HepG2 (cell line): ENCODE data around the gene DENND2A. TPM values are rescaled to one million over a fixed set of nuclear protein-coding genes. Genes with fewer than 3 reads are reported as not detected.

Source experiments
- ATRX ChIP-seq: sonication (generic); formaldehyde crosslinking; IDR thresholded peaks from 2 replicates; pipeline ENCODE4 v1.4.0; 2020; ENCODE audit warnings: missing genetic modification reagents, borderline replicate concordance
- CHD4 ChIP-seq: fragments of 200-600 bp; sonication (generic); IDR thresholded peaks from 2 replicates; pipeline ENCODE4 v1.7.0; 2017; ENCODE audit warnings: mild to moderate bottlenecking, low read length, borderline replicate concordance
- ETS1 ChIP-seq: sonication (generic); formaldehyde crosslinking; IDR thresholded peaks from 2 replicates; pipeline ENCODE4 v1.4.0; 2020; ENCODE audit warnings: missing genetic modification reagents
- MIER2 ChIP-seq: IDR thresholded peaks from 2 replicates; pipeline ENCODE4 v1.6.1; 2016; ENCODE audit warnings: missing biosample characterization, missing genetic modification reagents
- PAX8 ChIP-seq: sonication (generic); formaldehyde crosslinking; IDR thresholded peaks from 2 replicates; pipeline ENCODE4 v1.8.0; 2022; ENCODE audit warnings: mild to moderate bottlenecking, missing genetic modification reagents, borderline replicate concordance
- PITX1 ChIP-seq: sonication (generic); formaldehyde crosslinking; IDR thresholded peaks from 2 replicates; pipeline ENCODE4 v1.5.1; 2020; ENCODE audit warnings: mild to moderate bottlenecking, missing genetic modification reagents
- RFX3 ChIP-seq: IDR thresholded peaks from 2 replicates; pipeline ENCODE4 v1.6.1; 2016; ENCODE audit warnings: missing biosample characterization, missing genetic modification reagents
- ZBTB38 ChIP-seq: sonication (generic); formaldehyde crosslinking; IDR thresholded peaks from 2 replicates; pipeline ENCODE4 v1.5.1; 2020; ENCODE audit warnings: mild to moderate bottlenecking, missing genetic modification reagents
- ZFX ChIP-seq: sonication (generic); formaldehyde crosslinking; IDR thresholded peaks from 2 replicates; pipeline ENCODE4 v1.4.0; 2020; ENCODE audit warnings: mild to moderate bottlenecking, low read depth, missing genetic modification reagents, moderate library complexity
- ZNF30 ChIP-seq: sonication (generic); formaldehyde crosslinking; IDR thresholded peaks from 2 replicates; pipeline ENCODE4 v1.5.0; 2020; ENCODE audit warnings: mild to moderate bottlenecking, missing genetic modification reagents
- ZNF326 ChIP-seq: sonication (generic); formaldehyde crosslinking; IDR thresholded peaks from 2 replicates; pipeline ENCODE4 v1.4.0; 2020; ENCODE audit warnings: missing genetic modification reagents, borderline replicate concordance
- ZNF468 ChIP-seq: sonication (generic); formaldehyde crosslinking; IDR thresholded peaks from 2 replicates; pipeline ENCODE4 v1.8.0; 2022; ENCODE audit warnings: mild to moderate bottlenecking, moderate library complexity, missing genetic modification reagents
- ZNF572 ChIP-seq: sonication (generic); formaldehyde crosslinking; IDR thresholded peaks from 2 replicates; pipeline ENCODE4 v1.5.1; 2020; ENCODE audit warnings: mild to moderate bottlenecking, missing genetic modification reagents
- ZNF644 ChIP-seq: IDR thresholded peaks from 2 replicates; pipeline ENCODE4 v1.6.1; 2016; ENCODE audit warnings: low read depth
- ZNF792 ChIP-seq: IDR thresholded peaks from 2 replicates; pipeline ENCODE4 v1.6.1; 2016
- ZSCAN20 ChIP-seq: sonication (generic); formaldehyde crosslinking; IDR thresholded peaks from 2 replicates; pipeline ENCODE4 v1.4.0; 2020; ENCODE audit warnings: missing genetic modification reagents, mild to moderate bottlenecking, borderline replicate concordance
- ZSCAN29 ChIP-seq: sonication (generic); formaldehyde crosslinking; conservative IDR thresholded peaks from 2 replicates; pipeline ENCODE4 v1.4.0; 2020; ENCODE audit warnings: mild to moderate bottlenecking, missing genetic modification reagents
- polyA plus RNA-seq, 8 experiments: library from polyadenylated mRNA; depleted of rRNA in 3 of 8; stranded (reverse) in 7 of 8; unstranded in 1 of 8; fragments of >200 nt; fragmentation: Illumina TruSeq in 4 of 8; extraction: Trizol in 4 of 8; gene quantifications; 2 replicates each; pipeline versions ENCODE4 v1.2.1 to v1.2.3, GENCODE V29; 2011 to 2016; ENCODE audit warnings: low read depth in 4 of 8, missing spikeins in 1 of 8, mixed read lengths in 1 of 8; ENCODE audit not compliant: insufficient read depth in 1 of 8
- total RNA-seq, 5 experiments: library from RNA; depleted of rRNA; stranded (reverse); fragments of >200 nt; fragmentation: Illumina TruSeq; extraction: Trizol; gene quantifications; 2 replicates each; pipeline ENCODE4 v1.2.3, GENCODE V29; 2016; ENCODE audit warnings: low read depth in 1 of 5
- TF ChIP-seq, protein P1 (sequence below): sonication (generic); formaldehyde crosslinking; IDR thresholded peaks from 2 replicates; pipeline ENCODE4 v1.5.0; 2020; ENCODE audit warnings: mild to moderate bottlenecking, missing genetic modification reagents
- TF ChIP-seq, protein P2 (sequence below): sonication (generic); formaldehyde crosslinking; IDR thresholded peaks from 2 replicates; pipeline ENCODE4 v1.5.1; 2020; ENCODE audit warnings: mild to moderate bottlenecking, missing genetic modification reagents, borderline replicate concordance
- TF ChIP-seq, protein P3 (sequence below): sonication (generic); formaldehyde crosslinking; IDR thresholded peaks from 2 replicates; pipeline ENCODE4 v1.8.1; 2023; ENCODE audit warnings: mild to moderate bottlenecking, missing genetic modification reagents, borderline replicate concordance

DENND2A gene
- total and polyA plus RNA-seq, 2 of the 13 experiments (the other 11 are each of a cell fraction or from before 2014, with no cell fraction given) = not detected

- TF ChIP-seq ZNF792 (CRISPR knock-in tag) = no peak
- TF ChIP-seq, protein P1, sequence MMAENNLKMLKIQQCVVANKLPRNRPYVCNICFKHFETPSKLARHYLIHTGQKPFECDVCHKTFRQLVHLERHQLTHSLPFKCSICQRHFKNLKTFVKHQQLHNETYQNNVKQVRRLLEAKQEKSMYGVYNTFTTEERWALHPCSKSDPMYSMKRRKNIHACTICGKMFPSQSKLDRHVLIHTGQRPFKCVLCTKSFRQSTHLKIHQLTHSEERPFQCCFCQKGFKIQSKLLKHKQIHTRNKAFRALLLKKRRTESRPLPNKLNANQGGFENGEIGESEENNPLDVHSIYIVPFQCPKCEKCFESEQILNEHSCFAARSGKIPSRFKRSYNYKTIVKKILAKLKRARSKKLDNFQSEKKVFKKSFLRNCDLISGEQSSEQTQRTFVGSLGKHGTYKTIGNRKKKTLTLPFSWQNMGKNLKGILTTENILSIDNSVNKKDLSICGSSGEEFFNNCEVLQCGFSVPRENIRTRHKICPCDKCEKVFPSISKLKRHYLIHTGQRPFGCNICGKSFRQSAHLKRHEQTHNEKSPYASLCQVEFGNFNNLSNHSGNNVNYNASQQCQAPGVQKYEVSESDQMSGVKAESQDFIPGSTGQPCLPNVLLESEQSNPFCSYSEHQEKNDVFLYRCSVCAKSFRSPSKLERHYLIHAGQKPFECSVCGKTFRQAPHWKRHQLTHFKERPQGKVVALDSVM (CRISPR knock-in tag) = peak; percentile 92
- no peak for TF ChIP-seq ETS1 (CRISPR knock-in tag)
- no peak for TF ChIP-seq PITX1 (CRISPR knock-in tag)
- TF ChIP-seq MIER2 (CRISPR knock-in tag) = no peak
- TF ChIP-seq PAX8 (CRISPR knock-in tag) = no peak
- TF ChIP-seq, protein P2, sequence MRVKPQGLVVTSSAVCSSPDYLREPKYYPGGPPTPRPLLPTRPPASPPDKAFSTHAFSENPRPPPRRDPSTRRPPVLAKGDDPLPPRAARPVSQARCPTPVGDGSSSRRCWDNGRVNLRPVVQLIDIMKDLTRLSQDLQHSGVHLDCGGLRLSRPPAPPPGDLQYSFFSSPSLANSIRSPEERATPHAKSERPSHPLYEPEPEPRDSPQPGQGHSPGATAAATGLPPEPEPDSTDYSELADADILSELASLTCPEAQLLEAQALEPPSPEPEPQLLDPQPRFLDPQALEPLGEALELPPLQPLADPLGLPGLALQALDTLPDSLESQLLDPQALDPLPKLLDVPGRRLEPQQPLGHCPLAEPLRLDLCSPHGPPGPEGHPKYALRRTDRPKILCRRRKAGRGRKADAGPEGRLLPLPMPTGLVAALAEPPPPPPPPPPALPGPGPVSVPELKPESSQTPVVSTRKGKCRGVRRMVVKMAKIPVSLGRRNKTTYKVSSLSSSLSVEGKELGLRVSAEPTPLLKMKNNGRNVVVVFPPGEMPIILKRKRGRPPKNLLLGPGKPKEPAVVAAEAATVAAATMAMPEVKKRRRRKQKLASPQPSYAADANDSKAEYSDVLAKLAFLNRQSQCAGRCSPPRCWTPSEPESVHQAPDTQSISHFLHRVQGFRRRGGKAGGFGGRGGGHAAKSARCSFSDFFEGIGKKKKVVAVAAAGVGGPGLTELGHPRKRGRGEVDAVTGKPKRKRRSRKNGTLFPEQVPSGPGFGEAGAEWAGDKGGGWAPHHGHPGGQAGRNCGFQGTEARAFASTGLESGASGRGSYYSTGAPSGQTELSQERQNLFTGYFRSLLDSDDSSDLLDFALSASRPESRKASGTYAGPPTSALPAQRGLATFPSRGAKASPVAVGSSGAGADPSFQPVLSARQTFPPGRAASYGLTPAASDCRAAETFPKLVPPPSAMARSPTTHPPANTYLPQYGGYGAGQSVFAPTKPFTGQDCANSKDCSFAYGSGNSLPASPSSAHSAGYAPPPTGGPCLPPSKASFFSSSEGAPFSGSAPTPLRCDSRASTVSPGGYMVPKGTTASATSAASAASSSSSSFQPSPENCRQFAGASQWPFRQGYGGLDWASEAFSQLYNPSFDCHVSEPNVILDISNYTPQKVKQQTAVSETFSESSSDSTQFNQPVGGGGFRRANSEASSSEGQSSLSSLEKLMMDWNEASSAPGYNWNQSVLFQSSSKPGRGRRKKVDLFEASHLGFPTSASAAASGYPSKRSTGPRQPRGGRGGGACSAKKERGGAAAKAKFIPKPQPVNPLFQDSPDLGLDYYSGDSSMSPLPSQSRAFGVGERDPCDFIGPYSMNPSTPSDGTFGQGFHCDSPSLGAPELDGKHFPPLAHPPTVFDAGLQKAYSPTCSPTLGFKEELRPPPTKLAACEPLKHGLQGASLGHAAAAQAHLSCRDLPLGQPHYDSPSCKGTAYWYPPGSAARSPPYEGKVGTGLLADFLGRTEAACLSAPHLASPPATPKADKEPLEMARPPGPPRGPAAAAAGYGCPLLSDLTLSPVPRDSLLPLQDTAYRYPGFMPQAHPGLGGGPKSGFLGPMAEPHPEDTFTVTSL = no peak
- 0 out of 2 replicates have a peak, but pooled peaks have one; percentile 37 for TF ChIP-seq ZSCAN29 (CRISPR knock-in tag)
- no peak for TF ChIP-seq ZNF572
- TF ChIP-seq ZNF30 (CRISPR knock-in tag) = no peak
- no peak for TF ChIP-seq RFX3
- TF ChIP-seq ZNF644 (CRISPR knock-in tag) = no peak
- no peak for TF ChIP-seq ZNF326 (CRISPR knock-in tag)
- peak; percentile 75 for TF ChIP-seq ZFX (CRISPR knock-in tag)
- TF ChIP-seq, protein P3, sequence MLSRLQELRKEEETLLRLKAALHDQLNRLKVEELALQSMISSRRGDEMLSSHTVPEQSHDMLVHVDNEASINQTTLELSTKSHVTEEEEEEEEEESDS (CRISPR knock-in tag) = no peak
- no peak for TF ChIP-seq ZNF468 (CRISPR knock-in tag)
- no peak for TF ChIP-seq CHD4
- no peak for TF ChIP-seq ZBTB38
- no peak for TF ChIP-seq ATRX (CRISPR knock-in tag)
- no peak for TF ChIP-seq ZSCAN20 (CRISPR knock-in tag)
Measured at GRCh38 chr7:140517546-140518369, 122.9 kb downstream of the DENND2A start (continued).
